HUES48 (cell line): ENCODE measurements around the gene NAGS.
"Not testable (repeated sequence)": the region's sequence is repeated elsewhere in the genome, so short reads cannot be mapped to it uniquely, and the experiment has no call there.

Source experiments
- H3K27ac ChIP-seq: one replicate; pipeline ENCODE4 v1.7.0; 2013; ENCODE audit warnings: low read depth, low read length, inconsistent platforms
- H3K27me3 ChIP-seq: 2 replicates; pipeline ENCODE4 v1.6.1; 2013; ENCODE audit warnings: mild to moderate bottlenecking, low read length; ENCODE audit not compliant: control insufficient read depth, insufficient read depth
- H3K36me3 ChIP-seq: 2 replicates; pipeline ENCODE4 v1.6.1; 2013; ENCODE audit warnings: low read length; ENCODE audit not compliant: control insufficient read depth, insufficient read depth
- H3K4me1 ChIP-seq: 2 replicates; pipeline ENCODE4 v1.6.1; 2013; ENCODE audit warnings: mild to moderate bottlenecking, low read length; ENCODE audit not compliant: control insufficient read depth, insufficient read depth
- H3K4me3 ChIP-seq: 2 replicates; pipeline ENCODE4 v1.5.1; 2013; ENCODE audit warnings: mild to moderate bottlenecking, low read depth, low read length
- H3K9ac ChIP-seq: 2 replicates; pipeline ENCODE4 v1.6.1; 2013; ENCODE audit warnings: mild to moderate bottlenecking, low read depth, low read length, moderate library complexity
- H3K9me3 ChIP-seq: 2 replicates; pipeline ENCODE4 v1.6.1; 2013; ENCODE audit warnings: low read length; ENCODE audit not compliant: control insufficient read depth, insufficient read depth

Gene NAGS

GRCh38 chr17:44008205-44008909 lies 3.9 kb downstream of the NAGS start:
- H3K9ac ChIP-seq, result no peak overlapping the region
- no peak overlapping the region for H3K27ac ChIP-seq
- peaks cover 31% of the 10 kb centered on the region for H3K27me3 ChIP-seq
- H3K4me1 ChIP-seq, result peaks cover 11% of the 10 kb centered on the region
- H3K9me3 ChIP-seq, result no peaks in the 10 kb centered on the region
- peak overlapping the region; percentile 68 for H3K4me3 ChIP-seq
- H3K36me3 ChIP-seq, result peaks cover 4% of the 10 kb centered on the region; the same call in 1 of the 2 replicates

GRCh38 chr17:44010966-44011647 lies 6.7 kb downstream of the NAGS start:
- Histone ChIP-seq H3K4me3 (no peak overlapping the region), H3K9me3 (no peaks in the 10 kb centered on the region), H3K9ac (no peak overlapping the region), H3K36me3 (peaks cover 4% of the 10 kb centered on the region; the same call in 1 of the 2 replicates), H3K27ac (no peak overlapping the region), H3K27me3 (peaks cover 5% of the 10 kb centered on the region), H3K4me1 (peaks cover 18% of the 10 kb centered on the region; the same call in 1 of the 2 replicates)

GRCh38 chr17:44011876-44012275 lies 7.5 kb downstream of the NAGS start:
- Histone ChIP-seq H3K36me3 (peaks cover 4% of the 10 kb centered on the region; the same call in 1 of the 2 replicates), H3K27ac (no peak overlapping the region), H3K9me3 (no peaks in the 10 kb centered on the region), H3K4me3 (no peak overlapping the region), H3K4me1 (peaks cover 18% of the 10 kb centered on the region; the same call in 1 of the 2 replicates), H3K9ac (no peak overlapping the region), H3K27me3 (no peaks in the 10 kb centered on the region)

- H3K27ac ChIP-seq, result no peak overlapping the region
- no peaks in the 10 kb centered on the region for H3K27me3 ChIP-seq
- no peak overlapping the region for H3K4me3 ChIP-seq
- H3K9ac ChIP-seq, result no peak overlapping the region
- no peaks in the 10 kb centered on the region for H3K9me3 ChIP-seq
- H3K36me3 ChIP-seq, result peaks cover 4% of the 10 kb centered on the region; the same call in 1 of the 2 replicates
- H3K4me1 ChIP-seq, result peaks cover 18% of the 10 kb centered on the region; the same call in 1 of the 2 replicates
These were observed 8.0 kb downstream of the NAGS start for GRCh38 chr17:44012391-44012790.

GRCh38 chr17:44012874-44013273 lies 8.5 kb downstream of the NAGS start:
- Histone ChIP-seq H3K27me3 (no peaks in the 10 kb centered on the region), H3K4me3 (no peak overlapping the region), H3K27ac (no peak overlapping the region), H3K9me3 (no peaks in the 10 kb centered on the region), H3K36me3 (peaks cover 4% of the 10 kb centered on the region; the same call in 1 of the 2 replicates), H3K9ac (no peak overlapping the region), H3K4me1 (peaks cover 15% of the 10 kb centered on the region; the same call in 1 of the 2 replicates)

GRCh38 chr17:44014133-44014436 lies 9.7 kb downstream of the NAGS start:
- Histone ChIP-seq H3K27me3 (no peaks in the 10 kb centered on the region), H3K9me3 (no peaks in the 10 kb centered on the region), H3K9ac (peak overlapping the region; percentile 92), H3K36me3 (peaks cover 4% of the 10 kb centered on the region; the same call in 1 of the 2 replicates), H3K27ac (peak overlapping the region; percentile 95), H3K4me3 (peak overlapping the region; percentile 95), H3K4me1 (0 out of 2 replicates have a peak, but pooled peaks cover 7% of the 10 kb centered on the region)

- Histone ChIP-seq H3K27me3 (no peaks in the 10 kb centered on the region), H3K9me3 (no peaks in the 10 kb centered on the region), H3K4me1 (0 out of 2 replicates have a peak, but pooled peaks cover 7% of the 10 kb centered on the region), H3K27ac (peak within 1 kb of the TSS; percentile 95), H3K4me3 (peak within 1 kb of the TSS; percentile 95), H3K36me3 (peaks cover 4% of the 10 kb centered on the region; the same call in 1 of the 2 replicates), H3K9ac (peak within 1 kb of the TSS; percentile 92)
These were observed 10.2 kb downstream of the NAGS start, which contains the start of gene TMEM101 for GRCh38 chr17:44014437-44015172. Gene TMEM101, minus strand, starts transcription at chr17:44014963. Its CDS starts 11 bp downstream, at chr17:44014952.

- peaks cover 24% of the 10 kb centered on the region for H3K36me3 ChIP-seq
- not testable (repeated sequence) for H3K9me3 ChIP-seq, H3K27ac ChIP-seq, H3K4me3 ChIP-seq, H3K4me1 ChIP-seq, H3K27me3 ChIP-seq, H3K9ac ChIP-seq
These were observed 16.8 kb downstream of the NAGS start for GRCh38 chr17:44021227-44021626.

- no peak overlapping the region for H3K4me3 ChIP-seq
- H3K27ac ChIP-seq, result no peak overlapping the region
- H3K9me3 ChIP-seq, result no peaks in the 10 kb centered on the region
- H3K9ac ChIP-seq, result no peak overlapping the region
- H3K4me1 ChIP-seq, result no peaks in the 10 kb centered on the region
- H3K27me3 ChIP-seq, result no peaks in the 10 kb centered on the region
- H3K36me3 ChIP-seq, result peaks cover 27% of the 10 kb centered on the region
These were observed 17.8 kb downstream of the NAGS start for GRCh38 chr17:44022246-44022645.

- Histone ChIP-seq H3K9me3 (no peaks in the 10 kb centered on the region), H3K36me3 (peaks cover 33% of the 10 kb centered on the region), H3K27ac (no peak overlapping the region), H3K9ac (no peak overlapping the region), H3K4me3 (no peak overlapping the region), H3K4me1 (no peaks in the 10 kb centered on the region), H3K27me3 (no peaks in the 10 kb centered on the region)
These were observed 19.3 kb downstream of the NAGS start for GRCh38 chr17:44023545-44024270.
